Kidney epithelial cell (primary cell): ENCODE data around the gene TEX19. TPM values are rescaled to one million over a fixed set of nuclear protein-coding genes. Genes with fewer than 3 reads are reported as not detected.

Source experiments
- DNase-seq: peaks from one replicate; pipeline ENCODE4 v3.0.0-alpha.2; 2010; ENCODE audit warnings: low read depth
- H3K27me3 ChIP-seq: 2 replicates; pipeline ENCODE4 v1.6.0; 2011; ENCODE audit warnings: low read length; ENCODE audit not compliant: control insufficient read depth, insufficient read depth
- H3K36me3 ChIP-seq: 2 replicates; pipeline ENCODE4 v1.5.1; 2011; ENCODE audit warnings: low read length; ENCODE audit not compliant: control insufficient read depth, insufficient read depth
- H3K4me3 ChIP-seq: 2 replicates; pipeline ENCODE4 v1.5.1; 2011; ENCODE audit warnings: low read depth, mild to moderate bottlenecking, control low read depth, low read length
- CTCF ChIP-seq: IDR thresholded peaks from 2 replicates; pipeline ENCODE4 v1.5.1; 2011; ENCODE audit warnings: mild to moderate bottlenecking, moderate library complexity, low read length, control low read depth, inconsistent platforms; ENCODE audit not compliant: insufficient read depth, poor library complexity, severe bottlenecking
- total RNA-seq: library from RNA; depleted of rRNA; stranded (reverse); fragments of >200 nt; gene quantifications from 2 replicates; pipeline ENCODE4 v1.2.3, GENCODE V29; 2015

TEX19 gene
- total RNA-seq, 1 donor from 2014 or later, result not detected

GRCh38 chr17:82314012-82314726 is 44.9 kb upstream of the TEX19 start:
- no peak for DNase-seq
- TF ChIP-seq CTCF, result no peak
- Histone ChIP-seq H3K36me3 (no peaks in the 10 kb centered on the region), H3K27me3 (peaks cover 50% of the 10 kb centered on the region), H3K4me3 (no peak overlapping the region)

GRCh38 chr17:82314727-82315605 is 44.1 kb upstream of the TEX19 start:
- no peaks in the 10 kb centered on the region for H3K36me3 ChIP-seq
- TF ChIP-seq CTCF, result no peak

GRCh38 chr17:82315703-82316358 is 43.2 kb upstream of the TEX19 start:
- H3K27me3 ChIP-seq, result peaks cover 38% of the 10 kb centered on the region
- DNase-seq, result no peak
- H3K4me3 ChIP-seq, result no peak overlapping the region
- TF ChIP-seq CTCF, result no peak
- H3K36me3 ChIP-seq, result no peaks in the 10 kb centered on the region

More at GRCh38 chr17:82314727-82315605, 44.1 kb upstream of the TEX19 start:
- Histone ChIP-seq H3K4me3 (no peak overlapping the region), H3K27me3 (peaks cover 46% of the 10 kb centered on the region)
- no peak for DNase-seq

- H3K27me3 ChIP-seq, result peaks cover 35% of the 10 kb centered on the region
- H3K36me3 ChIP-seq, result no peaks in the 10 kb centered on the region
Observed at GRCh38 chr17:82316651-82317393, 42.2 kb upstream of the TEX19 start.

More at GRCh38 chr17:82316651-82317393, 42.2 kb upstream of the TEX19 start:
- no peak overlapping the region for H3K4me3 ChIP-seq
- no peak for TF ChIP-seq CTCF
- no peak for DNase-seq
